Left ventricle myocardium inferior (tissue), 1 donor: ENCODE results near the gene UBE4A. TPM values are rescaled to one million over a fixed set of nuclear protein-coding genes. Genes with fewer than 3 reads are reported as not detected.

Source experiments
- DNase-seq: peaks from one replicate; pipeline ENCODE4 v3.0.0-alpha.2; 2020
- H3K27ac ChIP-seq: fragments of 200-600 bp; replicated peaks from 2 replicates; pipeline ENCODE4 v1.8.0; 2021
- H3K27me3 ChIP-seq: fragments of 200-600 bp; 2 replicates; pipeline ENCODE4 v1.8.0; 2021; ENCODE audit warnings: low read depth
- H3K36me3 ChIP-seq: fragments of 200-600 bp; 2 replicates; pipeline ENCODE4 v1.8.0; 2021
- H3K4me1 ChIP-seq: fragments of 200-600 bp; 2 replicates; pipeline ENCODE4 v1.8.0; 2021
- H3K4me3 ChIP-seq: fragments of 200-600 bp; 2 replicates; pipeline ENCODE4 v1.8.0; 2021; ENCODE audit warnings: mild to moderate bottlenecking, moderate library complexity
- H3K9me3 ChIP-seq: fragments of 200-600 bp; replicated peaks from 2 replicates; pipeline ENCODE4 v1.8.0; 2021
- CTCF ChIP-seq: fragments of 200-600 bp; IDR thresholded peaks from 2 replicates; pipeline ENCODE4 v1.8.0; 2021; ENCODE audit warnings: antibody characterized with exemption, mild to moderate bottlenecking, borderline replicate concordance
- intact Hi-C: fragments of 100-400 bp; cut with micrococcal nuclease; formaldehyde crosslinking; loops from one replicate; pipeline ENCODE4 v1.11.0; 2022
- total RNA-seq: library from RNA; stranded (reverse); fragmentation: NEBNext Ultra II Directional; extraction: Animal tissue kit (Norgen Biotek cat#: 25700); gene quantifications from one replicate; pipeline ENCODE4 v1.2.1, GENCODE V29; 2021
- donor health status: DM: no; HTN: yes; CAD: no; lungs with severe emphysema.

Gene UBE4A
- total RNA-seq, 1 donor from 2014 or later, result 32.6 TPM

- Histone ChIP-seq H3K4me3 (no peak overlapping the region), H3K9me3 (no peaks in the 10 kb centered on the region), H3K27me3 (no peaks in the 10 kb centered on the region), H3K36me3 (peaks cover 97% of the 10 kb centered on the region), H3K27ac (no peak overlapping the region), H3K4me1 (peaks cover 16% of the 10 kb centered on the region)
- DNase-seq, result no peak
- intact Hi-C loops, result no loop called here
- no peak for TF ChIP-seq CTCF
These were observed 11.4 kb downstream of the UBE4A start for GRCh38 chr11:118370774-118371173.

DNA sequence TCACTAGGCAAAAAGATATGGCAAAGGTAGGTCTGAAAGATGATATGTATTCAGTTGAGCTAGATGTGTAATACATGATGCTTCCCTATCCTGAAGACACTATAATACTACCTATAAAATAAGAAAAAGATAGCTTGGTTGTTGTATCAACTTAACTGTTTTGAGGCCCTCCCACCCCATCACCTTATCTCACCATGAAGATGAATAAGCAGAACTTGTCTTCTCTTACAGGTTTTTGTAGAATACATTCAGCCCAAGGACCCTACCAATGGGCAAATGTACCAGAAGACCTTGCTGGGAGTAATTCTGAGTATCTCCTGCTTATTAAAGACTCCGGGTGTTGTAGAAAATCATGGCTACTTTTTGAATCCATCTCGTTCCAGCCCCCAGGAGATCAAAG, 13.9 kb downstream of the UBE4A start:
- no peak for DNase-seq
- Histone ChIP-seq H3K27ac (no peak overlapping the region), H3K36me3 (peaks cover 98% of the 10 kb centered on the region), H3K27me3 (no peaks in the 10 kb centered on the region), H3K4me3 (no peak overlapping the region), H3K4me1 (peaks cover 2% of the 10 kb centered on the region), H3K9me3 (no peaks in the 10 kb centered on the region)
- no peak for TF ChIP-seq CTCF
- intact Hi-C loops, result no loop called here

GRCh38 chr11:118373871-118374270, 14.5 kb downstream of the UBE4A start:
- no peaks in the 10 kb centered on the region for H3K4me1 ChIP-seq
- no peak overlapping the region for H3K4me3 ChIP-seq
- intact Hi-C loops, result no loop called here
- TF ChIP-seq CTCF, result no peak
- no peaks in the 10 kb centered on the region for H3K27me3 ChIP-seq
- no peak for DNase-seq
- H3K27ac ChIP-seq, result no peak overlapping the region
- H3K9me3 ChIP-seq, result no peaks in the 10 kb centered on the region
- peaks cover 98% of the 10 kb centered on the region for H3K36me3 ChIP-seq

DNA sequence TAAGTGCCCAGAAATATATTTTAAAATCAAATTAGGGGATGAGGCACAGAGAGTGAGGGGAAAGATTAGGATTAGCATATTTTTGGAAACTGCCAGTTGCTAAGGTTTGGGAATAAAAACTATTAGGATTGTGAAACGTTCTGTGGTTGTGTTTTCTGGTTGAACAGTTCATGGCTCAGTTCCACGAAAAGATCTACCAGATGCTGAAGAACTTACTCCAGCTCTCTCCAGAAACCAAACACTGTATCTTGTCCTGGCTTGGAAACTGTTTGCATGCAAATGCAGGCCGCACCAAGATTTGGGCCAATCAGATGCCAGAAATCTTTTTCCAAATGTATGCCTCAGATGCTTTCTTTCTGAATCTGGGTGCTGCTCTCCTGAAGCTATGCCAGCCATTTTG, 15.3 kb downstream of the UBE4A start:
- intact Hi-C loops, result no loop called here
- Histone ChIP-seq H3K36me3 (peaks cover 98% of the 10 kb centered on the region), H3K27me3 (no peaks in the 10 kb centered on the region), H3K4me1 (no peaks in the 10 kb centered on the region), H3K27ac (no peak overlapping the region), H3K4me3 (no peak overlapping the region), H3K9me3 (no peaks in the 10 kb centered on the region)
- no peak for TF ChIP-seq CTCF
- no peak for DNase-seq

GRCh38 chr11:118375978-118376377, 16.6 kb downstream of the UBE4A start:
- no peak for TF ChIP-seq CTCF
- Histone ChIP-seq H3K36me3 (peaks cover 96% of the 10 kb centered on the region), H3K9me3 (no peaks in the 10 kb centered on the region), H3K27ac (no peak overlapping the region), H3K27me3 (no peaks in the 10 kb centered on the region), H3K4me3 (no peak overlapping the region), H3K4me1 (peaks cover 7% of the 10 kb centered on the region)
- intact Hi-C loops, result no loop called here
- no peak for DNase-seq

- DNase-seq, result no peak
- no peak for TF ChIP-seq CTCF
- no peak overlapping the region for H3K4me3 ChIP-seq
- H3K27ac ChIP-seq, result no peak overlapping the region
- intact Hi-C loops, result no loop called here
- H3K9me3 ChIP-seq, result no peaks in the 10 kb centered on the region
- H3K27me3 ChIP-seq, result no peaks in the 10 kb centered on the region
- H3K36me3 ChIP-seq, result peaks cover 96% of the 10 kb centered on the region
- H3K4me1 ChIP-seq, result peaks cover 7% of the 10 kb centered on the region
These were observed 20.1 kb downstream of the UBE4A start for GRCh38 chr11:118379497-118379896.
